IPS-15b (cell line): ENCODE measurements around the gene NRL.

Experiments used
- H3K27me3 ChIP-seq: one replicate; pipeline ENCODE4 v1.6.1; 2013; ENCODE audit warnings: low read length; ENCODE audit not compliant: control insufficient read depth, insufficient read depth
- H3K36me3 ChIP-seq: one replicate; pipeline ENCODE4 v1.6.1; 2013; ENCODE audit warnings: low read length; ENCODE audit not compliant: control insufficient read depth, insufficient read depth
- H3K4me1 ChIP-seq: one replicate; pipeline ENCODE4 v1.6.1; 2013; ENCODE audit warnings: mild to moderate bottlenecking, low read length; ENCODE audit not compliant: control insufficient read depth, insufficient read depth
- H3K4me3 ChIP-seq: one replicate; pipeline ENCODE4 v1.5.1; 2013; ENCODE audit warnings: low read depth, low read length
- H3K9ac ChIP-seq: one replicate; pipeline ENCODE4 v1.6.1; 2013; ENCODE audit warnings: low read depth, mild to moderate bottlenecking, low read length
- H3K9me3 ChIP-seq: one replicate; pipeline ENCODE4 v1.6.1; 2013; ENCODE audit warnings: mild to moderate bottlenecking, low read length; ENCODE audit not compliant: control insufficient read depth, insufficient read depth

NRL gene

DNA sequence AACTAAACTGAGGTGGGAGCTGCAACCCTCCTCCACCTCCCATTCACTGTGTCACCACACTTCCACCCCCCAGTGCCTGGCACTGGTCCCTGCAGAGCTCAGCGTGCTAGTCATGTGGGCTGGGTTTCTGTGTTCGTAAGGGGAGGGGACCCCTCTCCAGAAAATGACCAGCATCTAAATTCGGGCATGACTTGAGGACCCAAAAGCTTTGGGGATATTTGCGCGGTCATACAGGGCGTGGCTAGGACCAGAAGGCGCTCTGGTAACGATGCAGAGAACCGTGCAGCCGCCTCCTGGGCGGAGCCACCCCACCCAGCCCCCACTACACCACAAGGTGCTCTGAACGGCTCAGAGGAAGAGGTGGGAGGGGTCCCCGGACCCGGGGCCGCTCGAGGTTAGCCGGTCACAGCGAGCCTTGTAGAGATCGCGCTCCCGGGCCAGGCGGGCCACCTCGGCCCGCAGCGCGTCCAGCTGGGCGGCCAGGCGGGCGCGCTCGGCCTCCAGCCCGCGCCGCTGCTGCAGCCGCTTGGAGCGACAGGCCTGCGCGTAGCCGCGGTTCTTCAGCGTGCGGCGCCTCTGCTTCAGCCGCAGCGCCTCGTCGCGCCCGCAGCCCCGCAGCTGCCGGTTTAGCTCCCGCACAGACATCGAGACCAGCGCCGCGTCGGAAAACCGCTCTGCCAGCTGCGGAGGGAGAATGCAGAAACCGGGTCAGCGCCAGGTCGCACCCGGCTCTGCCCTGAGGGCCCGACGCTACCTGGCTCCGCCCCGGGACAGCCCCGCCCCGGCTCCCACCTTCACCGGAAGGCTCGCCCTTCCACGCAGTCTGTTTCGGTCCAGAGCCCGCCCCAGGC lies 33.6 kb downstream of the NRL start:
- Histone ChIP-seq H3K4me1 (peaks cover 25% of the 10 kb centered on the region), H3K9me3 (no peaks in the 10 kb centered on the region), H3K36me3 (no peaks in the 10 kb centered on the region), H3K27me3 (peaks cover 17% of the 10 kb centered on the region), H3K4me3 (peak overlapping the region; percentile 69), H3K9ac (no peak overlapping the region)

DNA sequence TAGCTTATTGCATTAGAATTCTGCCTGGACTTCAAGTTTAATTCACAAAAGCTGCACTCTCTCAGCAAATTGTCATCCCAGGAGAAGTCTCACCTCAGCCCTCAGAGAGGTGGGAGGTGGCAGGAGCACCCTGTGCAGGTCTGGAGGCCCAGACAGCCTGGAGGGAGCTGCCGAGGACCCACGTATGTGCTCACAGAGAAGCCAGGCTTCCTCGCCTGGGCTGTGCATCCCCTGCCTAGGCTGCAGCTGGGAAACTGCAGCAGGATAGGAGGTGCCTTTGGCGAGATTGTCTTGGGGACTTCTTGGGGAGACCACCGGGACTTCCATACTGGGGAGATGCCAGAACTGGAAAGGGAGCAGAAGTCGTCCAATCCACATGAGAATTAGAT lies 34.6 kb downstream of the NRL start:
- peaks cover 2% of the 10 kb centered on the region for H3K36me3 ChIP-seq
- peak overlapping the region; percentile 69 for H3K4me3 ChIP-seq
- H3K9ac ChIP-seq, result peak overlapping the region; percentile 30
- no peaks in the 10 kb centered on the region for H3K9me3 ChIP-seq
- H3K4me1 ChIP-seq, result peaks cover 25% of the 10 kb centered on the region
- peaks cover 17% of the 10 kb centered on the region for H3K27me3 ChIP-seq

DNA sequence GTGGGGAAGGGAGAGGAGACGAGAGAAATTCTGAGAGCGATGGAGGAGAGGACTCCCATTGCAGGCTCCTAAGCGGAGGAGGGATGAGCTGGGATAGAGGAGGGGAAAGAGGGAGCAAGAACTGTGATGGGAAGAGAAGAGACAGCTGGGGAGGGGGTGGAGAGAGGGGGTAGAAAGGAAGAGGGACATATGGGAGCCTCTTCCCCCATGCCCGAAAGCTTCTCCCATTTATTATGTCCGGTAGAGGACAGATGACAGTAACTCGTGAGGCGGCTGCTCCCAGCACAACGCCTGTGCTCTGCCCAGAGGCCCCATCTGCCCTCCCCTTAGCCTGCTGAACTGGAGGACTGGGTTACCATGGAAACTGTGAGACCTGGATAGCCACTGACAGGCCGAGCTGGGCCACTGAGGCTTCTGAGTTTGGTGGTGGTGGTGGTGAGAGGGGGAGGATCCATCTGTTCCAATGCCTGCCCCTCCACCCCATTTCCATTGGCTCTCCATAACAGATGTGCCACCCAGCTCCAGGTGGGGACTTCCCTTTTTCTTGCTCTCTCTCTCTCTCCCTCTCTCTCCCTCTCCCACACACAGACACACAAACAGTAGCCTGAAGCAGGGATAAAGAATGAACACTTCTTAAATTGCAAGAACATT lies 35.1 kb downstream of the NRL start:
- H3K9me3 ChIP-seq, result no peaks in the 10 kb centered on the region
- H3K27me3 ChIP-seq, result peaks cover 17% of the 10 kb centered on the region
- peaks cover 2% of the 10 kb centered on the region for H3K36me3 ChIP-seq
- no peak overlapping the region for H3K4me3 ChIP-seq
- no peak overlapping the region for H3K9ac ChIP-seq
- H3K4me1 ChIP-seq, result peaks cover 25% of the 10 kb centered on the region

DNA sequence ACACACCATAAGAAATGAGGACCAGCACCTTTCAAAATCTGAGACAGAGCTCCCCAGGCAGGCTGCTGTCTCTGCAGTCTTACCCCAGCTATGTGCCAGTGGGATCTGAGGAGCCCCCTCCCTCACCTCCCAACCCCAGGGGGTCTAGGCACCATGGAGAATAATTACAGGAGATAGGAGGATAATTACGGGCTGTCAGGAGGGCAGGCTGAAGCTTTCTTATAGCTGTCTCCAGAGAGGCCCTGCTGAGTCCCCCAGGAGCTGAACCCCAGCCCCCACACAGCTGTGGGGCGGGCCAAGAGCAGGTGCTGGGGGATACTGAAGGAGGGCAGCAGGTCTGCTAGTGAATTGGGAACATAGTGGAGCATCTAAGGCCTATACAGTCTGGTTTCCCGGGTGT lies 36.6 kb downstream of the NRL start:
- H3K4me1 ChIP-seq, result peaks cover 25% of the 10 kb centered on the region
- peaks cover 12% of the 10 kb centered on the region for H3K27me3 ChIP-seq
- no peak overlapping the region for H3K4me3 ChIP-seq
- H3K9ac ChIP-seq, result no peak overlapping the region
- peaks cover 2% of the 10 kb centered on the region for H3K36me3 ChIP-seq
- no peaks in the 10 kb centered on the region for H3K9me3 ChIP-seq

DNA sequence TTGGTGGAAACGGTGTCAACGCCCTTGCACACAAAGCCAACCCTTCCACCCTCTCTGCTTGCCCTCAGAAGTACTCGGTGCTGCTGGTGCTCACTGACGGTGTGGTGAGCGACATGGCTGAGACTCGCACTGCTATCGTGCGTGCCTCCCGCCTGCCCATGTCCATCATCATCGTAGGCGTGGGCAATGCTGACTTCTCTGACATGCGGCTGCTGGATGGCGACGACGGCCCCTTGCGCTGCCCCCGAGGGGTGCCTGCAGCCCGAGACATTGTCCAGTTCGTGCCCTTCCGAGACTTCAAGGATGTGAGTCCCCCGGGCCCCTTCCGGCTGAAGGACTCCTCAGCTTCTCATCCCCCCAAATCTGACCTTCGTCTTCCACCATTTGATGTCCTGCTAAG lies 37.7 kb downstream of the NRL start:
- peaks cover 21% of the 10 kb centered on the region for H3K4me1 ChIP-seq
- no peaks in the 10 kb centered on the region for H3K9me3 ChIP-seq
- H3K27me3 ChIP-seq, result peaks cover 4% of the 10 kb centered on the region
- H3K36me3 ChIP-seq, result peaks cover 2% of the 10 kb centered on the region
- no peak overlapping the region for H3K9ac ChIP-seq
- H3K4me3 ChIP-seq, result no peak overlapping the region

DNA sequence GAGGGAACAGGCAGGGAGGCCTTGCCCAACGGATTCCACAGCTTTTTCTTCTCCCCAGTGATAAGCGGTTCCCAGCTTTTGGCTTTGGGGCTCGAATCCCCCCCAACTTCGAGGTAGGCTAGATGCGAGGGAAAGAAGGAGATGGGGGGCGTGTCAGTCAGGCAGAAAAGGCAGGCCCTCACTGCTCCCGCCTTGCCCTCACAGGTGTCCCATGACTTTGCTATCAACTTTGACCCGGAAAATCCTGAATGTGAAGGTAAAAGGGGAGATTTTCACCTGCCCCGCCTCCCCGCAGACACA lies 38.5 kb downstream of the NRL start:
- peaks cover 18% of the 10 kb centered on the region for H3K4me1 ChIP-seq
- H3K27me3 ChIP-seq, result no peaks in the 10 kb centered on the region
- no peak overlapping the region for H3K4me3 ChIP-seq
- H3K9me3 ChIP-seq, result no peaks in the 10 kb centered on the region
- peaks cover 2% of the 10 kb centered on the region for H3K36me3 ChIP-seq
- no peak overlapping the region for H3K9ac ChIP-seq

DNA sequence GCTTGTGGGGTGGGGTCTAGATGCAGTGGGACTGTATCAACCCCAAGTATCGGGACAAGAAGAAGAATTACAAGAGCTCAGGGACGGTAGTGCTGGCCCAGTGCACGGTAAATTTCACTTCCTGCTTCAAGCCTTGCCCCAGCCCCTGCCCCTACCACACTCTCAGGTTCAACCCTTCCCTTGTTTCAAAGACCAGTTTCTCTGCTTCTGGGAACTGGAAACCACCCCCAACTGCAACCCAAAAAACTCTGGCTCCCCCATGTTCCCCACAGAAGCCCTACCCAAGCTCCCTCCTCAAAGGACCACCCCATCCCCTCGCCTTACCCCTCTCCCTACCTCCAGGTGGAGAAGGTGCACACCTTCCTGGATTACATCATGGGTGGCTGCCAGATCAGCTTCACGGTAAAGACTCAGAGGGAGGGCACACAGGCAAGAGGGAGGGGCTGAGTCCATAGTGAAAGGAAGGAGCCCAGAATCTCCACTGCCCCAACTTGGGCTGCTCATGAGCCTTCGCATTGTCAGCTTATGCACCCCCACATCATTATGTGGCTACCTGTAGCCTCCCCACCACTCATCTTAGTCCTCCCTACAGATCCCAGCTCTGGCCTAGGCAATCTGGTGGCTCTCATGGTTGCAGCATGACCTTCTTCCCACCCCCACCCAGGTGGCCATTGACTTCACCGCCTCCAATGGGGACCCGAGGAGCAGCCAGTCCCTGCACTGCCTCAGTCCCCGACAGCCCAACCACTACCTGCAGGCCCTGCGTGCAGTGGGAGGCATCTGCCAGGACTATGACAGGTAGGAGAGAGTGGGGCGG lies 39.1 kb downstream of the NRL start:
- Histone ChIP-seq H3K4me3 (no peak overlapping the region), H3K9ac (no peak overlapping the region), H3K4me1 (peaks cover 17% of the 10 kb centered on the region), H3K36me3 (peaks cover 2% of the 10 kb centered on the region), H3K27me3 (no peaks in the 10 kb centered on the region), H3K9me3 (no peaks in the 10 kb centered on the region)

DNA sequence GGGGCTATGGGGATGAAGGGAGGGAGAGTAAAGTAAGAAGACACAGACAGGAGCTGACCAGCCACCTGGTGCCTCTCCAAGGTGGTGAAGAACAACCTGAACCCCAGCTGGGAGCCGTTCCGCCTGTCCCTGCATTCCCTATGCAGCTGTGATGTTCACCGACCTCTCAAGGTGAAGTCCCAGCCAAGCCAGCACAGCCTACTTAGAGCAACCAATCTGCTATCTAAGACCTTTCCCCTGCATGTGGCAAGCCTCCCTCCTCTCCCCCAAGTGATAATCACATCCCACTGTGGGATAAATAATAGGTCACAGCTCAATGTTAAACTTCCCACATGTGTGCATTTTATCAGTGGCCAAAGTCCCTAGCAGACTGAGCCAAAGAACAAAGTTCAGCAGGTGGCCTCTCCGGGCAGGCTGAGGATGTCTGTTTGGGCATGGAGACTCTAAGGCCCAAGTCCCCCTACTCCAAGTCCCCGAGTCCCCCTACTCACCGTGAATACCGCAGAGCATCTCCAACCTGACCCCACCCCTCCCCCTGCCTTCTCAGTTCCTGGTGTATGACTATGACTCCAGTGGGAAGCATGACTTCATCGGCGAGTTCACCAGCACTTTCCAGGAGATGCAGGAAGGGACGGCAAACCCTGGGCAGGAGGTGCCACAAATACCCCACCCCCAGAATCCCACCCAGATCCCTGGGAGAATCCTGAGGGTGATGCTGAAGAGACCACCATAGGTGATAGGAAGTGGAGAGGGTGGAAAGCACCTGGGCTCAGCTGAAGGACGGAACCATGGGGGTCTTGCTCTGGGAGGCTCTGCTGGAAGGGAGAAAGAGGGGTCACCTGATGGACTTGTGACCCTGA lies 39.9 kb downstream of the NRL start:
- peaks cover 8% of the 10 kb centered on the region for H3K4me1 ChIP-seq
- H3K36me3 ChIP-seq, result peaks cover 2% of the 10 kb centered on the region
- H3K4me3 ChIP-seq, result no peak overlapping the region
- no peaks in the 10 kb centered on the region for H3K9me3 ChIP-seq
- no peaks in the 10 kb centered on the region for H3K27me3 ChIP-seq
- no peak overlapping the region for H3K9ac ChIP-seq

DNA sequence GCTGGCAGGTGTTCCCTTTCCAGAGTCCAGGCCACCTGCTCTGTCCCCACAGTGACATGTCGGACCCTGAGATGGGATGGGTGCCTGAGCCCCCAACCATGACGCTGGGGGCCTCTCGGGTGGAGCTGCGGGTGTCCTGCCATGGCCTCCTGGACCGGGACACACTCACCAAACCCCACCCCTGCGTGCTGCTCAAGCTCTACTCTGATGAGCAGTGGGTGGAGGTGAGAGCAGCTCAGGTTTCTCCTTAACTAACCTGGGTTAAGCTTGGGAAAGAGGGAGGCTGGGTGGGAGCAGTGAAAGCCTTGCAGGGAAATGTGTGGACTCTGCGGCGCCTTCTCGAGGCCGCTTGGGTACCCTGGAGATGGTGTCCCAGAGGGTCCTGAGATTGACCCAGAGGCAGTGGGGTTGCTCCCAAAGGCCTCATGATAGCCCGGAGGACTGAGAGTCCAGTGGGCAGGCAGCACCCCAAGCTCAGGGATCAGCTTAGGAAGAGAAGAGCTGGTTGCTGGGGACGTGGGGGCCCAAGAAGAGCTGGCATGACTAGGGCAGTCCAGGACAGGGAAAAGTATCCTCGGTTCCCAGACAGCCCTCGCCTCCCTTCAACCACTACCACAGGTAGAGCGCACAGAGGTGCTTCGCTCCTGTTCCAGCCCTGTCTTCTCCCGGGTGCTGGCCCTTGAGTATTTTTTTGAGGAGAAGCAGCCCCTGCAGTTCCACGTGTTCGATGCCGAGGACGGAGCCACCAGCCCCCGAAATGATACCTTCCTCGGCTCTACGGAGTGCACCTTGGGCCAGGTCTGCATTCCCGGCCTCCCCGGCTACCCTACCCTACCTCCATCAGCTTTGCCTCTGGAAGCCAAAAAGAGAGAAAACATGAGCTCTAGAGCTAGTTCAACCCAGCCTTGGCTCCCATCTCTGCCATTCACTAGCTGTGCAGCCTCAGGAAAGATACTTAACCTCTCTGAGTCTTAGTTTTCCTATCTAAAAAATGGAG lies 41.6 kb downstream of the NRL start:
- H3K27me3 ChIP-seq, result no peaks in the 10 kb centered on the region
- no peaks in the 10 kb centered on the region for H3K9me3 ChIP-seq
- H3K4me1 ChIP-seq, result no peaks in the 10 kb centered on the region
- H3K36me3 ChIP-seq, result peaks cover 2% of the 10 kb centered on the region
- no peak overlapping the region for H3K9ac ChIP-seq
- H3K4me3 ChIP-seq, result no peak overlapping the region

DNA sequence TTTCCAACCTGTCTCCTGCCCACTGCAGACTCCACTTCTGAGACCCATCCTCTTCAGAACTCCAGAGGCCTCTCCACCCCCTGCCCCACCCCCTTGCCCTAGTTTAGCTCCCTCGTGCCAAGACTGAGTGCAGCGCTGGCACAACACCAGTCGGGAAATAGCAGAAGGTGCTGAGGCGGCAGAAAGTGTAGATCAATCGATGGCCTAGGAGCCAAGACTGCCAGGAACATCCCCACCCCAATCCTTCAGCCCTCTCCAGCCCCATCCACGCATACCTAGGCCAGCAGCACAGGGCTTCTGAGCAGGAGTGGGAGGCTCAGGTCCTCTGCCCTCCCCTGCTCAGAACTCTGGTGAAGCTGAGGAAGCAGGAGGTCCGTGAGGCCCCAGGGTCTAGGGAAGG lies 42.3 kb downstream of the NRL start:
- Histone ChIP-seq H3K27me3 (no peaks in the 10 kb centered on the region), H3K36me3 (peaks cover 2% of the 10 kb centered on the region), H3K9ac (no peak overlapping the region), H3K9me3 (no peaks in the 10 kb centered on the region), H3K4me3 (no peak overlapping the region), H3K4me1 (no peaks in the 10 kb centered on the region)
